IPS DF 6.9 (cell line): ENCODE results near the gene OR4M2.
"Not testable (repeated sequence)": the region's sequence is repeated elsewhere in the genome, so short reads cannot be mapped to it uniquely, and the experiment has no call there.

Source experiments
- DNase-seq: peaks from one replicate; pipeline ENCODE4 v3.0.0-alpha.2; 2013; ENCODE audit warnings: low read depth, low spot score
- H3K27ac ChIP-seq: one replicate; pipeline ENCODE4 v1.5.1; 2013; ENCODE audit warnings: low read length, control low read depth
- H3K27me3 ChIP-seq: 2 replicates; pipeline ENCODE4 v1.6.1; 2013; ENCODE audit warnings: mild to moderate bottlenecking, low read length; ENCODE audit not compliant: control insufficient read depth, insufficient read depth
- H3K36me3 ChIP-seq: 2 replicates; pipeline ENCODE4 v1.6.1; 2013; ENCODE audit warnings: low read length; ENCODE audit not compliant: control insufficient read depth, insufficient read depth
- H3K4me1 ChIP-seq: 2 replicates; pipeline ENCODE4 v1.6.1; 2013; ENCODE audit warnings: low read length; ENCODE audit not compliant: control insufficient read depth, insufficient read depth
- H3K4me3 ChIP-seq: 2 replicates; pipeline ENCODE4 v1.5.1; 2013; ENCODE audit warnings: mild to moderate bottlenecking, low read length
- H3K9me3 ChIP-seq: 2 replicates; pipeline ENCODE4 v1.6.1; 2013; ENCODE audit warnings: low read length, inconsistent platforms; ENCODE audit not compliant: control insufficient read depth, insufficient read depth
- WGBS: extraction: QIAGEN DNeasy Blood & Tissue Kit; methylation state at CpG from one replicate; pipeline ENCODE4 v1.1.7; 2013; ENCODE audit warnings: mixed read lengths, missing lambda C conversion rate; ENCODE audit not compliant: insufficient read length, insufficient coverage; 5-methylcytosine and 5-hydroxymethylcytosine counted together

OR4M2 gene

GRCh38 chr15:22080227-22080626, at the start of gene OR4M2:
Gene OR4M2, plus strand, starts transcription at chr15:22080527. Its CDS starts 98 bp downstream, at chr15:22080625.
- WGBS, result no CpG with 5 or more reads among the region's 2 CpGs
- not testable (repeated sequence) for DNase-seq, H3K4me3 ChIP-seq, H3K27ac ChIP-seq, H3K4me1 ChIP-seq, H3K9me3 ChIP-seq, H3K36me3 ChIP-seq, H3K27me3 ChIP-seq

- H3K4me3 ChIP-seq, H3K27ac ChIP-seq, H3K4me1 ChIP-seq, H3K27me3 ChIP-seq, H3K9me3 ChIP-seq, H3K36me3 ChIP-seq, DNase-seq: not testable (repeated sequence)
These were observed 11.1 kb upstream of the OR4M2 start for GRCh38 chr15:22069267-22069666.

- H3K9me3 ChIP-seq, H3K27ac ChIP-seq, H3K36me3 ChIP-seq, H3K4me1 ChIP-seq, H3K4me3 ChIP-seq, DNase-seq, H3K27me3 ChIP-seq: not testable (repeated sequence)
- WGBS, result no CpG with 5 or more reads among the region's 3 CpGs
These were observed 1.1 kb downstream of the OR4M2 start for GRCh38 chr15:22081386-22081785.

- not testable (repeated sequence) for H3K27ac ChIP-seq, H3K9me3 ChIP-seq, H3K36me3 ChIP-seq, H3K4me3 ChIP-seq, H3K27me3 ChIP-seq, H3K4me1 ChIP-seq, DNase-seq
- WGBS, result no CpG with 5 or more reads among the region's 16 CpGs
These were observed 18.4 kb downstream of the OR4M2 start for GRCh38 chr15:22098616-22099253.

- not testable (repeated sequence) for H3K27me3 ChIP-seq, H3K4me1 ChIP-seq, H3K36me3 ChIP-seq, H3K27ac ChIP-seq, H3K4me3 ChIP-seq, H3K9me3 ChIP-seq, DNase-seq
- no CpG with 5 or more reads among the region's 17 CpGs for WGBS
These were observed 19.1 kb downstream of the OR4M2 start for GRCh38 chr15:22099289-22099891.

GRCh38 chr15:22122033-22122432, 41.7 kb downstream of the OR4M2 start:
- not testable (repeated sequence) for H3K36me3 ChIP-seq, H3K4me1 ChIP-seq, DNase-seq, H3K4me3 ChIP-seq, H3K27ac ChIP-seq, H3K27me3 ChIP-seq, H3K9me3 ChIP-seq
- no CpG with 5 or more reads among the region's 5 CpGs for WGBS
